Pons (tissue), 1 donor: ENCODE measurements around the gene APP.
"Not testable (repeated sequence)": the region's sequence is repeated elsewhere in the genome, so short reads cannot be mapped to it uniquely, and the experiment has no call there.

Experiments
- DNase-seq: peaks from one replicate; pipeline ENCODE4 v3.0.0-alpha.2; 2016; ENCODE audit warnings: low spot score

Gene APP

DNA sequence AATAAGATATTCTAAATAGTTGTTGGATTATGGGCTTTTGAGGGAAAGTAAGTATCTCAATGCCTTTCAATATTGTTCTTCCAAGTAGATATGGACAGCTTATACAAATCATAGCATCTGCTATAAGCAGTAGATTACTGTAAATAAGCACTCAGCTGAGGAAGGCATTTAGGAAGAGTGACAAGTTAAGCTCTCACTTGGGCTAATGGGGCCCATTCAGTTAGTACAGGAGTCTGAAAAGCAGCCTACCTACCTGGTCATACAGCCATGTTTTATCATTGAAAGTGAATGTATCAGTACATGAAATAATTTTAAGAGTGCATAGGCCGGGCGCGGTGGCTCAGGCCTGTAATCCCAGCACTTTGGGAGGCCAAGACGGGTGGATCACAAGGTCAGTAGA is 73.1 kb downstream of the APP start:
- no peak for DNase-seq

DNA sequence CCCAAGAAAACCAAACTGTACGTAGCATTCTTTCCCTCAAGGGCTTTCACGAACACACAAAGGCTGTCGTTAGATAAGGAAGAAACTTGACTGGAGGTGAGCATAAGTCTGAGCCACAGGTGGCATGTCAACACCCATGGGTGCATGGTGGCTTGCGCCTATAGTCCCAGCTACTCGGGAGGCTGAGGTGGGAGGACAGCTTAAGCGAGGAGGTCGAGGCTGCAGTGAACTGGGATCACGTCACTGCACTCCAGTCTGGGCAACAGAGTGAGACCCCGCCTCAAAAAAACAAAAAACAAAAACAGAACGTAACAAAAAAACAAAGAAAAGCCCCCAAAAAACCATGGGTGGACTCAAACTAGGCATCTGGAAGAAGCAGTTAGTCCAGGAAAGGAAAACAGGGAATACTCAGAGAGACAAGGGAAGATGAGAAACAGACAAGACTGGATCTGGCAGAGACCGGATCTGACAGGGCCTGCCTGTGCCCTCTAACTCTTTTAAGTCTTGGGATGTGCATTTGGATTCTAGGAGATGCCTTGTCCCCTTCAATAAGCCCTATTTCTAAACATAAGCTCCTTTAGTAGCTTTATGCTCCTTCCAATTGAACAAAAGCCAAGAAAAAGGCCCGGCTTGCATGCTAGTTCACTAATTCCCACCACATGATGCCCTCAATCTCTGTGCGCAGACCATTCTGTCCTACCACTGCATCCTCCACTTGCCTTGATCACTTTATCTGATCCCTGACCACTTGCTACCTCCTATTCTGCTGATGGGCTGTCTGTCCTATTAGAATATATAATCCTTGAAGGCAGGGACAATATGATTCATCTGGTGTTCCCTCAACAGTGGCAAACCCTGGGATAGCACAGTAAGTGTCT is 73.8 kb downstream of the APP start:
- no peak for DNase-seq

DNA sequence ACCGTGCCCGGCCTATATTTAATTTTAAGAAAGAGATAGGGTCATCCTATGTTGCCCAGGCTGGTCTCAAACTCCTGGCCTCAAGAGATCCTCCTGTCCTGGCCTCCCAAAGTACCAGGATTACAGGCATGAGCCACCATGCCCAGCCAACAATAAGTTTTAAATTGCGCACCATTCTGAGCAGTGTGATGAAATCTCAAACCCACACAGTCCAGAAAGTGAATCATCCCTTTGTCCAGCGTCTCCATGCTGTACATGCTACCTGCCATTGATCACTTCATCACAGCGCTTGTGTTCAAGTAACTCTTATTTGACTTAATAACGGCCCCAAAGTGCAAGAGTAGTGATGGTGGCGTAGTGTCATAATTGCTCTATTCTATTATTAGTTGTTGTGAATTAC is 75.4 kb downstream of the APP start:
- no peak for DNase-seq

DNA sequence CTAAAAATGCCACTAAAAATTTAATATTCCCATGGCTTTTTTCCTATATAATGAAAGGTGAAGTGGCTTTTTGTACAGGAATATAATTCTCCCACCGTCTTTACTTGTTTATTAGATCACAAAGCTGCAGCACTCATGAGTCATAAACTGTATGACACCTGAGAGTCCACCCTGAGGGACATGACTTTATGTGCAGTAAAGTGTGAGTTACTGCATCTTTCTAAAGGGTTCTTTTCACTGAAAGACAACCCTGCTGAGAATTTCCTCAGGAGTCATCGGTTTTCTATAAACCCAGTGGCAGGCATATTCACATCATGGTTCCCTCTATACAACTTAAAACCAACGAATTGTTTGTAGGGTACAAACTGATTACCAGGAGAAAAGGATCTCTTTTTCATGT is 77.4 kb downstream of the APP start:
- DNase-seq: no peak

DNA sequence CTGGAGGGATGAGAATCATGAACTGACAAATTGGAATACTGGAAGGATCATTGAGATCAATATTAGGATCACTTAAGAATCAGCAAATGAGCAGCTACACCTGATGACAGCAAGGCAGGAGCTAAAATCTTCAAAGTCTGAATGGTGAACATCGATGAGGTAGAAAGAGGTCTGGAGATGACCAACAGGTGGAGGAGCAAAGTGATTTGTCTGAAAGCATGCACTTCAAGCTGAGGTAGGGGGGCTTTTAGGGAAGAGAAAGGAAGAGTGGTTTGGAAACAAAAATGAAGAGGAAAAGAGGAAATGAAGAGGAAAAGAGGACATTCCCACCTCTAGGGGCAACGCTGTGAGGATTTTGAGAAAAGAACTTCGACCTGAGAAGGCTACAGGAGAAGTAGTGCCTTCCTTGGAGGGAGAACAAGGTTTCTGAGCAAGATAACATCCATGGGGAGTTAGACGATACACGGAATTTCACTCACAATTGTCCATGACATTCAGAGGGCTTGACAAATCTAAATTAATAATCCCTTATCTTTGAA is 79.0 kb downstream of the APP start:
- no peak for DNase-seq

DNA sequence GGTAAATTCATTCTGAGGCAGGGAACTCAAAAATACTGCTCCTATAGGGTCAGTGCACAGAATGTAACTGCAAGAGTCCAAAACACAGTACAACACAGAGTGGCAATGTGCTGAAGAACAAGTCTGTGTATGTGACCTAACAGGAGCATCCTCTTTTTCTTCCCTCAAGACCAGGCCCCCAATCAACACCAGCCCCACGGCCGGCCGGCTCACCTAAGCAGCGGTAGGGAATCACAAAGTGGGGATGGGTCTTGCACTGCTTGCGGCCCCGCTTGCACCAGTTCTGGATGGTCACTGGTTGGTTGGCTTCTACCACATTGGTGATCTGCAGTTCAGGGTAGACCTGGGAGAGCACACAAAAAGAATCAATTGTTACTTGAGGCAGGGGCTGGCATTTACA is 80.8 kb downstream of the APP start:
- no peak for DNase-seq

DNA sequence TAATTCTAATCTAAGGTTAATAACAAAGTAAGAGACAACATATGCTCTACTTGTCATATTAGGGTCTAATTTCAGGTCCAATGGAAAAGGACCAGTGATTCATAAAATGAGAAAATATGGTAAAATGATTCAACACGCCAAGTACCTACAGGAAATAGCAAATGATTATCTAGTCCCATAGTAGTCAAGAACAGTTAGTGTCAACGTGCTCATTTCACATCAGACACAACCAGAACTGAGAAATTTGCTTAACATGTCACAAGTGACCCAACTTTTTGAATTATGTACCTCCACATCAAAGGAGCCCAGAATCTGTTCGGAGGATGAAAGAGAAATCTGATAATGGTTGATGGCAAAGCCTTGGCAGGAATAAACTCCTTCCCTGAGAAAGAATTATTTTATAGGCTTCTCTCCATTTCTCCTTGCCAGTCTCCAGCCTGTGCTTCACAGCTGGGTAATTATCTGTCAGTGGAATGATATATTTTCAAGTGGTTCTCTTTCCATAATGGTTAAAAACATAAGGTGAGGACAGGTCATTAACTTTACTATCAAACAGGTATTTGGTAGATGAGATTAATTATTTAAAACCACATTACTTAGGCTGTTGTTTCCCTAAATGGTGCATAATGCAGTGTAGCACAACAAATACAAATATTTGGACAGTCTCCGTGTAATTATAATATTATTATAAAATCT is 83.2 kb downstream of the APP start:
- DNase-seq: no peak

DNA sequence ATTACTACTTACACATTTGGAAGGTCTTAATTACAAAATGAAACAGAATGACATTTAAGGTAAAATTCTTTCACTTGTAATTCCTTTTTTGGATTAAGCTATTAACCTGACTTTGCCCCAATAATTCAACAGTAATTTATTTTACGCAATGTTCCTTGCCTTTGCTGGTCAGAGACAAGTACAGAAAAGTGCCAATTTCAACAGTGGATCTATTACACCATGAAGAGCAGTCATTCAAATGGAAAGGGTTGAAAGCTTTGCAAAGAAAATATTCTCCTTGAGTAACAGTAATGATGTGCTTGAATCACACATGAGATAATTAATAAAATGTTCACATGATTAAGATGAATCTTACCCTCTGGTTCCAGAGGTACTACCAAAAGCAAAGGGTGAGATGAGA is 84.7 kb downstream of the APP start:
- DNase-seq: no peak

DNA sequence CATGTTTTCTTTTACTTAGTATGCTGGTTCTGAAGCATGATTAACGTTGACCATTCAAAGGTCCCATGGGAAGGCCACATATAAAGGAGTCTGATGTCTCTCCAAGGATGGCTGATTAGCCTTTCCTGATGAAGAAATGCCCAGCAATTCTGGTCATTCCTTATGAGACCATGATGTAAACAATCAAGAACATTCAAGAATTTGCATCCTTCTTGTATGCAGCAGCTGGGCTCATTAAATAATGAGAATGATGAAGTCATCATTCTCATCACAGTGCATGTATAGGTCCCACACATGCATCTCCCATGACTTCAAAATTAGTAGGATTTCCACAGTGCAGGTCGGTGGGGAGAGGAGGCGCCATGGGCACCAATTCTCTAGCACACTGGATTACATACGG is 85.4 kb downstream of the APP start:
- no peak for DNase-seq

DNA sequence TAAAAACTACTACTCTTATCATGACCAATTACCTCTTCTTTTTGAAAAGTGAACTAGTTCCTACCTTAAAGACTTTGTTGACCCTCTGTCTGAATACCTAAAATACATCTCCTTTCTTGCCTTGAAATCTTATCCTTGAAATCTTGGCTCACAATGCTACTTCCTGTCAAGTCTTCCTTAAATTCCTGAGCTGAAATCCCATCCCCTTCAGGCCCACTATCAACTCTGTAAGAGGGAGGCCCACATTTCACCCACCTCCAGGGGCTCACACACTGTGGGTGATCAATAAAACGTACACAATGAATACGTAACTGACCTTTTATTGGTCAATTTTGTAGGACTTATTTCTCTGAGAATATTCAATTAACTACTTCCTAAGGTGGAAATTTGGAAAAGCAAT is 88.0 kb downstream of the APP start:
- DNase-seq: no peak

DNA sequence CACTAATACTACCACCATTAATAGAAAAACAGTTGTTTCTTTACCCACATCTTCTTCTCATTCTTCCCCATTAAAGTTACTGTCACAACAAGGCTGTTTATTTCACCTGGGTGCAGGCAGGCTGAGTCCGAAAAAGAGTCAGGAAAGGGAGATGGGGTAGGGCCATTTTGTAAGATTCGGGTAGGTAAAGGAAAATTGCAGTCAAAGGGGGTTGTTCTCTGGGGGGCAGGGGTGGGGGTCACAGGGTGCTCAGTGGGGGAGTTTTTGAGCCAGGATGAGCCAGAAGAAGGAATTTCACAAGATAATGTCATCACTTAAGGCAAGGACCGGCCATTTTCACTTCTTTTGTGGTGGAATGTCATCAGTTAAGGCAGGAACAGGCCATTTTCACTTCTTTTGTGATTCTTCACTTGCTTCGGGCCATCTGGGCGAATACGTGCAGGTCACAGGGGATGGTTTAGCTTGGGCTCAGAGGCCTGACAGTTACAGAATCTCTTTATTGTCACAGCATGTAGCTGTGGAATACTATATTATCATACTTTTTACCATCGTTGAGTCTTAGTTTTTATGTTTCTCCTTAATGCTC is 89.3 kb downstream of the APP start:
- not testable (repeated sequence) for DNase-seq

DNA sequence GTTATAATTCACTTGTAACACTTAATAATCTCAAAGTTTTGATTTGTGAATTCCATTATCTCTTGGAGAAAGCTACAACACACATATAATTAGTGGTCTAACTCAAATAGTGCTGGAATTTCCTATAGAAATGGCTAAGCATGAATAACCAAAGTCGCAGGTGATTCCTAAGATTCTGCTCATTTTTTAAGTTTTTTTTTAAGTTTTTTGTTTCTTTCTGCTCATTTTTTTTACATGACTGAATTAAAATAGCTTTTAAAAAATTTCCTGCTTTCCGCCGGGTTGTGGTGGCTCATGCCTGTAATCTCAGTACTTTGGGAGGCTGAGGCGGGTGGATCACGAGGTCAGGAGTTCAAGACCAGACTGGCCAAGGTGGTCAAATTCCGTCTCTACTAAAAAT is 90.4 kb downstream of the APP start:
- DNase-seq: no peak

DNA sequence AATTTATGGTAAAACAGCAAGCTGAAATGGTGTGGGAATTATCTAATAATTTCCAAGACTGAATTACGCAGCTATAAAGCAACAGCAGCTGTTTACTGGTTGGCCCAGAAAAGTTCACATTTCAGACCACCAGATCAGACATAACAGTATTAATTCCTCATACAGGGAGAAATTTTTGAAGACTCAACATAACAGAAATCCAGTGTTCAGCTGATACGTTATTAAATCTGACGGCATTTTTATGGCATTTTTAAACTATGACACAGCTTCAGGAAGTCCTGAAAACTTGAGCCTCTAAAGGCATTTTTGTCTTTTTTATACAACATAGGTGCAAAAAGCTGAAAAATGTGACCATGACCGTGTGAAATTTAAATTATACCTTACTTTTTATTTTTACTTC is 91.2 kb downstream of the APP start:
- no peak for DNase-seq

DNA sequence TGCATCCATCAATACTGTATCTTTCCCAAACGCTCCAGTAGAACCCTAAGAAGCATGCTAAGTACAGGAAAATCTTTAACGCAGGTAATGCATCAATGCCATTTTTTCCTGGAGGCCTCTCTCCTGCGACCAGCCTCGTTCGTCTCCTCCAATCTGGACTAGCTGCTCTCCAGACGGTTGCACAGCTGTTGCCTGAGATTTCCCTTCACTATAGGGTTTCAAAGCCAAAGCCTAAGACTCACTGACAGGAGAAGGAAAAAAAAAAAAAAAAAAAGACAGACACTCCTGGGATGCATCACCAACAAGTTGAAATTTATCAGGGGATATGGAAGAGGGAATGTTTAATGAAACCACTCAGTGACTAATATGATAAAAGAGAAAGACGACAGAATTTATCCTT is 93.0 kb downstream of the APP start:
- no peak for DNase-seq

DNA sequence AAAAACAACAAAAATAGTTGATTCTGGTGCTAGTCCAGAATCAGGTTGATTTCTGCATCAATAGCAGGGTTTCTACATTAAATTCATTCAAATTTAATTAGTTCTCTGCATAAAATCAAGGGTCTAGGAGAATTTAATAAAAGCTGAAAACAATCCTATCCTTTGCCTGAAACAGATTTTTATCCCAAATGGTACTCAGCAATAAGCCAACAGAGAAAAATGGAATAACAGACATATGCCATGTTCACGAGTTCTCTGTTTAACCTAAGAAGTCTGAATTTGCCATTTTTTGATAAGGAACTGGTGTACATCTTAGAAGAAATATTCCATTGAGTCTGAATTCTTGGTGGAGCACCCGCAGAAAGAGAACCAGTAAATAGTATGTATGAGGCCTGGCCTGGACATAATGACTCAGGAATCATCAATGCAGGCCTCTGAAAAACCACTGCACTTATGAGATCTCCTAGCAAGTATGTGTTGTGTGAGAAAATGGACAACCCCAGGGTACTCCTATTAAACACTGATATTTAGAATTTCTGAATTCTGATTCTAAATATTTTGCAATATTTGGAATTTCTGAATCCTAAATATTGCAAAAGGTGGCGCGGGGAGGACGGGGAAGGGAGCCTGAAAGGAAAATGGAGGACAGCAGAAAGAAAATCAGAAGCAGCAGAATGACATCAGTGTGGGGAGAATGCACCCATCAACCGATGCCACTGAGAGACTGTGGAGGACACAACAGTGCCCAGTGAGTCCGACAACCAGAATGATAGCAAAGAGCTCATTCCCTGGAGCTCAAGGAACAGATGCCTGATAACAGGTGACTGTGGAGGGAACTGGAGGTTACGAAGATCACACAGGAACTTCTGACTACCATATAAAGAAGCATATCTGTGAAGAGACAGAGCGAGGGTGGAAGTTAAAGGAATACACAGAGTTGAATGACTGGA is 97.6 kb downstream of the APP start:
- DNase-seq: no peak

DNA sequence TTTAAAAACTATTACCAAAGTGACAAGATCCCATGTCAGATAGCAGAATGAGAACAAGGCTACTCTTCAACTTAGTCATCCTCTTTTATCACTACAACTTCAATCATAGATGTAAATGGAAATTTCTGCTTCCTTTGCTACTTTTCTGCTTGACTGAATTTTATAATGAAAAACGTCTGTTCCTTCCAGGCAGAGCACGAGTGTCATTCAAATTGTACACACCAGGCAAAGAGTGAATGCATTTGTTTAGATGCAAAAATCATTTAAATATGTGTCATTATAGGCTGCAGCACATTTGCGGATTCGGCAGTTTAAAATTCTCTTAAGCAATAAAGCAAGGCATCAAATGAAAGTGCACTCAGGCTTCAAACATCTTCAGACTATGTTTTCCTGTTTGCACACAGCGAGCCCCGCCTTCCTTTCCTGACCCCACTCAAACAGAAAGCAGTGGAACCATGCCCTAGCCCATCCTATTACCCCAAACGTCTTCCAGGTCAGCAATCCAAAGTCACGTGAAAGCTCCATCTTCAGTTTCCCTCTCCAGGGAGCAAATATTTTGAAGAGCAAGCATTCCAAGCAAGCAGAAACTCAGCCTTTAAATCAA is 99.6 kb downstream of the APP start:
- DNase-seq: no peak

DNA sequence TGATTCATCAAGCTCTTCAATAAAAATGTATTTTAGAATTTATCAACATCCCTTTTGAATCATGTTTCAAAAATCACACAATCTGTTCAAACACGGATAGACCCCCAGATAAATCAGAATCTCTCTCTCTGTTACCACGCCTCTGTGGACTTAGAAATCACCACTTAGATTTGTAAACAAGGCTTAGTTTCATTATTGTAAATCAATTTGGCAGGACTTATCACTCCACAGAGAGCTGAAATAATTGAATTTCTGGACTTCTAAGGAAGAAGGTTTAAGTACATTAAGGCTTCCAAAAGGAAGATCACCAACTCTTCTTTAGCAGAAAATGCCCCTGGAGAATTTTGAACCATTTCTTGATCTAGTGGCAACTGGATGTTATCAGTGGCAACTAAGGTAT is 100.4 kb downstream of the APP start:
- no peak for DNase-seq

DNA sequence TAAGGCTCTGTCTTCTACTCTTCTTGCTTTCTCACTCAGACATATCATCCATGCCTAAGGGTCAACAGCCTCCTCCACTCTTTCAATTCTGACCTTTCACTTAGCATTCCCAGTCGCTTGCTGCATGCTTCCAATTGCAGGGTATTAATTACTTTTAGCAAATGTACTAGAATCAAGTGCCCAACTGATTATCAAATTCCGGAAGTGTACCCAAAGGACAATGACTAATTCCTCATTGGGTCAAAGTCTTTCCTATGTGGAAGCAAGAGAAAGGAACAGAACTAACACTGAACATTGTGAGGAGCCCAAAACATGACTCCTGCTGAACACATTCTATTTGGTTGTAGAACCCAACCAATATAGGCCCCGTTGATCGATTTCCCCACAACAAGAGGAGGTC is 101.8 kb downstream of the APP start:
- DNase-seq: no peak

DNA sequence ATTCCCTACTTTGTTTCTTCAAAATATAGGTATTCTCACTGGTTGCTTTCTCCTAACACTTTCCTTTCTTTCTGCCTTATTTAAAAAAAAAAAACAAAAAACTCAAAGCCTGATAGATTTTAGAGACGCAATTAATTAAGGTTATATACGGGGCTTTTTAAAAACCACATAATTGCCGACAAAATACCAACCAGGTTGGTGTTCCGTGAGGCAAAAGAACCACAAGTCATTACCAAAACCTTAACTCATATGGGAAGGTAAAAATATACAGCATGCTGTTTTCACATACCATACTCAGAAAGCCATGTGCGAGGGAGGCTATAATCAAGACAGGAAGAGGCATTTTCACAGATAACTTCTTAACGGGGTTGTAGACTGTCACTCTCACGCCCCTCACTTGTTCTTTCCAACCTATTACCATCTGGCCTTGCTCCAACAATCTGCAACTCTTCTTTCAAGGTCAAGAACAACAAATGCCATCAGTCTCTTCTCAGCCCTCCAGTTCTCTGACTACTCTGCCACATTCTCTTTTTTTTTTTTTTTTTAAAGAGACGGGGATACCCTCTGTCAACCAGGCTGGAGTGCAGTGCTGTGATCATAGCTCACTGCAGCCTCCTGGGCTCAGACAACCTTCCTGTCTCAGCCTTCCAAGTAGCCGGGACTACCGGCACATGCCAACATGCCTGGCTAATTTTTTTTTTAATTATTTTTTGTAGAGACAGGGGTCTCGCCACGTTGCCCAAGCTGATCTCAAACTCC is 102.6 kb downstream of the APP start:
- no peak for DNase-seq

DNA sequence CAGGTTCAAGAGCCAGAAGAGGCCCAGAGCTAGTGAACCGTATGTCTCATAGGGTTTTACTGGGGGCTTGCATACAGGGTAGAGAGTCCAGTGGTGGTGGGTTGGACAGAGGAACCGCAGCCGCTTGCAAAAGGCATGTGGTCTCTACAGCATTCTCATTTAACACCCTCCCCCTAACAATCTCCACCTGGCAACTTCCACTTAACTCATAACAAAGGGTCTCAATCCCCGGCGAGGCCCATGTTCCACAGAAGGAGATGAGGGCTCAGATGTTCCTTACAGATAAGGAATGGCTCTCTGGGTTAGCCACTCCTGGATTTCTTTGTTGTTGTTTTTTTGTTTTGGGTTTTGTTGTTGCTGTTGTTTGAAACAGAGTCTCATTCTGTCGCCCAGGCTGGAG is 106.1 kb downstream of the APP start:
- DNase-seq: no peak

DNA sequence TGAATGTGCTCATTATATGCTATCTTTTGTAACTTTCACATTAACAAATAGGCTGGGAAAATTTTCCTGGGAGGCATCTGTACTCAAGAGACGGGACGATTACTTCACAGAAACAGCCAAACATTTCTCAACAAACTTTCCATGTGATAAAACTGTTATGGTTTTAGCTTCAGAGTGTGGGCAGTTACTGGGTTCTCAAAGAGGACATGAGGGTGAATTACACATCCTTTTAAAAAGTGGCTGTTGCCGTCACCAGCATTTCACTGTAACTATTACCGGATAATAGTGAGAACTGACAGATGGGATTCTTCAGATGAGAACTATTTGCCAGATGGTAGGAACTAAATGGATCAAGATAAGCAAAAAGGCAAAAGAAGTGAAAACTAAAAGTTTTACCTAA is 109.1 kb downstream of the APP start:
- no peak for DNase-seq
